ENCODE data around the gene EPB41L4B.
A peak's percentile ranks its signal among the peaks of the same experiment; 100 is the strongest.

Gene EPB41L4B

DNA sequence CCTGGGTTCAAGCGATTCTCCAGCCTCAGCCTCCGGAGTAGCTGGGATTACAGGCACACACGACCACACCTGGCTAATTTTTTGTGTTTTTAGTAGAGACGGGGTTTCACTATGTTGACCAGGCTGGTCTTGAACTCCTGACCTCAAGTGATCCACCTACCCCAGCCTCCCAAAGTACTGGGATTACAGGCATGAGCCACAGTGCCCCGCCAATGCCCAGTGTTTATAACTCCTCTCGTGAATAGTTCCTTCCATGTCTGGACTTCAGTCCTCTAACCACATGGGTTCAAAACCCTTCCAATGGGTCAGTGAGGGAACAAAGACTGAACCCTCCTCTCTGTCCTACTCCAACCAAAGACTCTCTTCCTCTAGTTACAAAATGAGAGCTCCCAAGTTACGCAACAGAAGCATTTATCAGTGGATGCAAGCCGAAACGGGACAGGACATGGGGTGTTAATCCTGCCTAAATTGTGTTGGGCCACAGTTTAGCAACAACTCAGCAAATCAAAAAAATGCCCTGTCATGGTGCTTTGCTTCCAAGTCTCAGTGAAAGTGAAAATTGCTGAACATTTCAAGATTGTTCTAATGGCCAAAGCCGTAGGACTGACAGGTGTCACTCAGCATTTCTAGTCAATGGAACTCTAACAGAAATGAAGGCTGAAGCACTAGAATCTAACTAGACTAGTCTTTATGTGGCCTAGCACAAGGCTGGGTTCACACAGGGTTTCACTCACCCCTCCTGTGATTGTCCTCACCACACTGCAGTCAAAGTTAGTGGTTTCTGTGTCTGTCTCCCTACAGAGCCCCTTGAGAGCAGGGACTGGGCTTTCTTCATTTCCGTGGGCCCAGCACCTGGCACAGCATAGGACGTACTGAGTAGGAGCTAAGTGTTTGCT lies 197.9 kb downstream of the EPB41L4B start:
- no peak for DNase-seq (ENCODE audit: insufficient read length, low spot score)
- peak; percentile 82 for FAIRE-seq
- peak; percentile 76; the same call in 1 of the 2 replicates for TF ChIP-seq POU2F2 (IDR thresholded peaks at IDR 0.05; ENCODE audit: low read depth, low read length)
- no peak for TF ChIP-seq SPI1 (IDR thresholded peaks at IDR 0.05; ENCODE audit: low read depth, low read length)
- no peak for TF ChIP-seq TAF1 (IDR thresholded peaks at IDR 0.05; ENCODE audit: low read depth, low read length)
- TF ChIP-seq POLR2AphosphoS5 (IDR thresholded peaks at IDR 0.05; ENCODE audit: low read depth, low read length), result no peak
- TF ChIP-seq POLR2A (IDR thresholded peaks at IDR 0.05; ENCODE audit: low read depth, low read length), result no peak
- peak; percentile 20 for TF ChIP-seq PAX5 (IDR thresholded peaks at IDR 0.05; ENCODE audit: insufficient read depth, low read length, severe bottlenecking)

Data from GM12891 (cell line).